AG10803 (cell line): ENCODE measurements around the gene PRDM12.

Experiments used
- DNase-seq: peaks from one replicate; pipeline ENCODE4 v3.0.0; 2010; ENCODE audit warnings: low read depth
- H3K4me3 ChIP-seq: 2 replicates; pipeline ENCODE4 v1.5.1; 2011; ENCODE audit warnings: mild to moderate bottlenecking, low read length, control low read depth
- TF ChIP-seq, protein P1 (sequence below): conservative IDR thresholded peaks from 2 replicates; pipeline ENCODE4 v1.5.1; 2011; ENCODE audit warnings: mild to moderate bottlenecking, low read length, control low read depth, inconsistent platforms

Gene PRDM12

DNA sequence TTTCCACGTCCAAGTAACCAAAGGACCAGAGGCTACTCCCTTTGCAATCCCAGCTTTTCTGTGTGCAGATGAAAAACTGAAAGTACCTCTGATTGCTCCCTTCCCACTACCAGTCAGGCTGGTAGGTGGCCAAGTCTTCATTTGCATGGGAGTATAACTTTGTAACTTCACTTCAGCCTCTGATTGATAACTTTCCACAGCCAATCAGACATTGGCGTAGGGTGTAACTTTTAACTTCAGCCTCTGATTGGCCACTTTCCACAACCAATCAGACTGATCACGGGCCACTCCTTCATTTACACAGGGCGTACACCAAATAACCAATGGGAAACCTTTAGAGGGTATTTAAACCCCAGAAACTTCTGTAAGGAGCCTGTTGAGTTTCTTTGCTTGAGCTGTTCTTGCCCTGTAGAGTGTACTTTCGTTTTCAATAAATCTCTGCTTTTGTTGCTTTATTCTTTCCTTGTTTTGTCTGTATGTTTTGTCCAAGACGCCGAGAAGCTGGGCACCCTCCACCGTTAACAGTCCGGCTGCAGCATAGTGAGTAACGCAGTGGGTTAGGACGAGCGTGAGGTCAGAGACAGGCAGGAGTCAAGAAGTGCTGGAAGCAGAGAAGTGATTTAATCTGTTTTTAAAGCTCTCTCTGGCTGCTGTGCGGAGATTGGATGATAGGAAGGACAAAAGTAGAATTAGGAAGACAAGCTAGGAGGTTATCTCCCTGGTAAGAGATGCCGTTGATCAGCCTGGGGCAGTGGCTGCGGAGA is 25.7 kb downstream of the PRDM12 start:
- peak overlapping the region; percentile 61 for H3K4me3 ChIP-seq
- TF ChIP-seq, protein P1, sequence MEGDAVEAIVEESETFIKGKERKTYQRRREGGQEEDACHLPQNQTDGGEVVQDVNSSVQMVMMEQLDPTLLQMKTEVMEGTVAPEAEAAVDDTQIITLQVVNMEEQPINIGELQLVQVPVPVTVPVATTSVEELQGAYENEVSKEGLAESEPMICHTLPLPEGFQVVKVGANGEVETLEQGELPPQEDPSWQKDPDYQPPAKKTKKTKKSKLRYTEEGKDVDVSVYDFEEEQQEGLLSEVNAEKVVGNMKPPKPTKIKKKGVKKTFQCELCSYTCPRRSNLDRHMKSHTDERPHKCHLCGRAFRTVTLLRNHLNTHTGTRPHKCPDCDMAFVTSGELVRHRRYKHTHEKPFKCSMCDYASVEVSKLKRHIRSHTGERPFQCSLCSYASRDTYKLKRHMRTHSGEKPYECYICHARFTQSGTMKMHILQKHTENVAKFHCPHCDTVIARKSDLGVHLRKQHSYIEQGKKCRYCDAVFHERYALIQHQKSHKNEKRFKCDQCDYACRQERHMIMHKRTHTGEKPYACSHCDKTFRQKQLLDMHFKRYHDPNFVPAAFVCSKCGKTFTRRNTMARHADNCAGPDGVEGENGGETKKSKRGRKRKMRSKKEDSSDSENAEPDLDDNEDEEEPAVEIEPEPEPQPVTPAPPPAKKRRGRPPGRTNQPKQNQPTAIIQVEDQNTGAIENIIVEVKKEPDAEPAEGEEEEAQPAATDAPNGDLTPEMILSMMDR, result no peak
- peak; percentile 98 for DNase-seq

DNA sequence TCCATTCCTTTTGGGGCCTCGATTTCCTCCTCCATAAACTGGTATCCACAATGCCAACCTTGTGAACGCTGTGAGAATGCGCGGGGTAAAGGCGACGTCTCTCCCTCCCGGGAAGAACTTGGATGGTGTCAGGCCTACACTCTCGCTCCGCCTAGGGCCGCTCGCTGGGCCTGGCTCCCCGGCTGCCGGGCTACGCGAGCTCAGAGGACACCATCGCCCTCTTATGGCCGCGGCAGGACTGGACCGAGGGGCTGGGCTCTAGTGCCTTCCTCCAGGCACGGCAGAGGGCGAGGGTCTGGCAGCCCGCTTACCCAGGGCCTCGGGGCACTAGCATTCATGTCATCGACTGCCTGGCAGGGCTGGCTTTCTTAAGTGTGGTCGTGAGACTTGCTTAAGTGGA is 27.9 kb downstream of the PRDM12 start:
- H3K4me3 ChIP-seq, result no peak overlapping the region
- TF ChIP-seq, protein P1, result no peak
- DNase-seq, result no peak

DNA sequence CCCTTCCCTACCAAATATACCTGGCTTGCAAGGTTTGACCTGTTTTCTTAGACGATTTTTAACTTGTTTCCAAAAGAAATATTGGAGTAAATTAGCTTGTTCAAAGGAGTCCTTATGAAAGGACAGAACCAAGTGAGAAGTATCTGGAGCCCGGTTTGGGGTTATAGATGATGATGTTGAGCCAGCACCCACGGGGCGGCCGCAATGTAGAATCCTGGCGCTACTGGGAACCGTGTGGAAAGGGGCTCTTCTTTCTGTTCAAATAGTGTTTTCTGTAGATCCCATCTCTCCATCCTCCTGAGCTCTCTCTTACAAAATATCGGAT is 28.7 kb downstream of the PRDM12 start:
- DNase-seq, result no peak
- H3K4me3 ChIP-seq, result peak overlapping the region; percentile 58
- TF ChIP-seq, protein P1, result no peak

DNA sequence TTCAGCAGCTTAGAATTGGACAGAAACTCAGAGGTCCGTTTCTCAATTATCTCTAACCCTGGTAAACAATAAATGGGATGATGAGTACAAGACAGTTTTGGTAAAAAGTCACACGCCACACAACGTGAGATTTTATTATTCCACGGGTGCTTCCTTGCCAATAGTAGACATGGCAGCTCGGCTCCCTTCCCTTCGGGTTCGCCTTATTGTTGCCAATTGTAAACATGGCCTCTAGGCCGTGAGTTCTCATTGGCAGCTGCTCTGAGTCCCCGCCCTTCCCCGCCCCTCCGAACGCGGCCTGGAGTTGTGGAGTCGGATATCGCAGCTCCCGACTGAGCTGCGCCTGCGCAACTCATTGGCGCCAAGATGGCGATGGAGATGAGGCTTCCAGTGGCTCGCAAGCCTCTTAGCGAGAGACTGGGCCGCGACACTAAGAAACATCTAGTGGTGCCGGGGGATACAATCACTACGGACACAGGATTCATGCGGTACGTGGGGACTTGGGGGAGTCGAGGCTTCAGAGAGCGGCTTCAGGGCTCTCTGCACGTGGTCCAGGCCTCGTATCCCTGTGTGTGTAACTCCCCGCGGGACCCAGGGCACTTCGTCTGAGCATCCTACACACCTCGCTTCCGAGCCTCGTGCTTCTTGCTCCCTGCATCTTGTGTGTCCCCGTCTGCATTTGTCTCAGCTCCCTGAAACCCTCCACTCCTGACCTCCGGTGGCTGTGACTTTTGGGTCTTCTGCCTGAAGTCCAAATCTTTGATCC is 29.2 kb downstream of the PRDM12 start, which contains the start of gene EXOSC2:
EXOSC2 (plus strand) TSS at position 355 of the 766 bp plus-strand sequence; CDS start at position 367, 12 bp downstream.
- DNase-seq, result peak; percentile 99
- TF ChIP-seq, protein P1, result no peak
- peak within 1 kb of the TSS; percentile 94 for H3K4me3 ChIP-seq

DNA sequence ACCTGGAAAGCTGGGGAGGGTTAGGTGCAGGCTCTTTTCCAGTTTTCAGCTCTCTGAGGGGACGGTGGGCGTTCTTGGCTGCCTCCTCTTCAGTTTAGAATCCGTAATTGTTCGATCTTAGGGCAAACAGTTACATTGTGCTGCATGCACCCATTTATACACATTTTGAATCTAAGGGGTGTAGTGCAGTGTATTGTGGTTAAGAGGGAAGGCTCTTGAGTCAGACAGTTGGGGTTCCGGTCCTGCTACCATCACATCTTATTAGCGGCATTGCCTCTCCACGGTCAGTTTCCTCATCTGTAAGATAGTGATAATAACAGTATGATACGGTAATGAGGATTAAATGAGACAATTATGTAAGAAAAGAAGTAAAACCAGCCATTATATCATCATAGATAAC is 29.8 kb downstream of the PRDM12 start:
- DNase-seq, result no peak
- H3K4me3 ChIP-seq, result peak overlapping the region; percentile 94
- TF ChIP-seq, protein P1, result no peak

DNA sequence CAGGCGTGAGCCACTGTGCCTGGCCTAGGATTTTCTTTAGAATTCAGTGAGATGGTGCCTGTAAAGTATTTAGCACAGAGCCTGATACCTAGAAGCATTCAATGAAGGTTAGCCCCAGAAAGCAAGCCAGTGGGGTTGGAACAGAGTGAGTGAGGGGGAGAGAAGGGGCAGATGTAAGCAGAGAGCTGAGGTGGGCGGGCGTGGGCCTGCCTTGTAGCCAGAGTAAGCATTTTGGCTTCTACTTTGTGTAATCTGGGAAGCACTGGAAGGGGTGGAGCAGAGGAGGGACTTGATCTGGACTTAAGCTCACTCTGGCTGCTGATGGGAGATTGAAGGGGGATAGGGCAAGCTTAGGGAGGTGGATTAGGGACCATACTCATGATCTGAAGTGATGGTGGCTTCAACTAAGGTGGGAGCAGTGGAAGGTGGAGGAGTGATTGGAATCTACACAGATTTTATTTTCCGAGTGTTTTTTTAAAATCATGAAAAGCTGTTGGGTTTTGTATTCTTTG is 31.8 kb downstream of the PRDM12 start:
- TF ChIP-seq, protein P1, result no peak
- H3K4me3 ChIP-seq, result no peak overlapping the region
- no peak for DNase-seq
